ENCODE results near the gene AGAP2. TPM values are rescaled to one million over a fixed set of nuclear protein-coding genes. Genes with fewer than 3 reads are reported as not detected.

Gene AGAP2
- total and polyA plus RNA-seq, 2 of the 13 experiments (the other 11 are each of a cell fraction or from before 2014, with no cell fraction given): 0.38 to 0.45 TPM

GRCh38 chr12:57765003-57765697 lies 26.6 kb upstream of the AGAP2 start (continued):
- TF ChIP-seq MAF1 (CRISPR knock-in tag; IDR thresholded peaks at IDR 0.05; ENCODE audit: borderline replicate concordance) (no peak), FOXP4 (CRISPR knock-in tag; IDR thresholded peaks at IDR 0.05) (peak; percentile 32; the same call in 1 of the 2 replicates), ZZZ3 (CRISPR knock-in tag; IDR thresholded peaks at IDR 0.05; ENCODE audit: borderline replicate concordance) (no peak), NFIC (IDR thresholded peaks at IDR 0.05; ENCODE audit: low read length) (no peak), KMT2A (CRISPR knock-in tag; IDR thresholded peaks at IDR 0.05) (peak; percentile 56; the same call in 1 of the 2 replicates), ZBTB25 (CRISPR knock-in tag; IDR thresholded peaks at IDR 0.05) (no peak), SIX1 (CRISPR knock-in tag; IDR thresholded peaks at IDR 0.05; ENCODE audit: borderline replicate concordance) (no peak), SPEN (CRISPR knock-in tag; IDR thresholded peaks at IDR 0.05; ENCODE audit: low read depth) (peak; percentile 29; the same call in 1 of the 2 replicates), GABPB1 (CRISPR knock-in tag; IDR thresholded peaks at IDR 0.05) (peak; percentile 73; the same call in 1 of the 2 replicates), NONO (IDR thresholded peaks at IDR 0.05) (no peak), NONO (CRISPR knock-in tag; conservative IDR thresholded peaks at IDR 0.05) (peak; percentile 73), ZBTB20 (CRISPR knock-in tag; IDR thresholded peaks at IDR 0.05; ENCODE audit: borderline replicate concordance, low read depth) (peak; percentile 78; the same call in 1 of the 2 replicates), CHCHD3 (CRISPR knock-in tag; IDR thresholded peaks at IDR 0.05) (no peak), ZNF749 (CRISPR knock-in tag; IDR thresholded peaks at IDR 0.05; ENCODE audit: borderline replicate concordance) (no peak), ZNF552 (CRISPR knock-in tag; IDR thresholded peaks at IDR 0.05; ENCODE audit: borderline replicate concordance) (0 out of 2 replicates have a peak, but pooled peaks have one; percentile 61), ZHX1 (CRISPR knock-in tag; IDR thresholded peaks at IDR 0.05; ENCODE audit: low read depth) (0 out of 2 replicates have a peak, but pooled peaks have one; percentile 40), HNRNPK (IDR thresholded peaks at IDR 0.05; ENCODE audit: low read depth, low read length, poor library complexity, severe bottlenecking) (peak; percentile 13), CBX5 (CRISPR knock-in tag; IDR thresholded peaks at IDR 0.05; ENCODE audit: borderline replicate concordance) (peak; percentile 58; the same call in 1 of the 2 replicates), ZFX (CRISPR knock-in tag; IDR thresholded peaks at IDR 0.05; ENCODE audit: low read depth) (0 out of 2 replicates have a peak, but pooled peaks have one; percentile 41), ZNF713 (CRISPR knock-in tag; IDR thresholded peaks at IDR 0.05) (no peak), MEIS2 (CRISPR knock-in tag; IDR thresholded peaks at IDR 0.05) (0 out of 2 replicates have a peak, but pooled peaks have one; percentile 45), ZNF335 (CRISPR knock-in tag; IDR thresholded peaks at IDR 0.05) (no peak), ZNF746 (CRISPR knock-in tag; IDR thresholded peaks at IDR 0.05) (no peak), SKI (IDR thresholded peaks at IDR 0.05; ENCODE audit: partially characterized antibody) (no peak)
